CD4-positive, alpha-beta T cell treated with Interleukin-17A for 1 hour (primary cell): ENCODE measurements around the gene MAGEA9.
"Not testable (repeated sequence)": the region's sequence is repeated elsewhere in the genome, so short reads cannot be mapped to it uniquely, and the experiment has no call there.

Experiments used
- DNase-seq: peaks from one replicate; pipeline ENCODE4 v3.0.0-alpha.2; 2020

Gene MAGEA9, protein sequence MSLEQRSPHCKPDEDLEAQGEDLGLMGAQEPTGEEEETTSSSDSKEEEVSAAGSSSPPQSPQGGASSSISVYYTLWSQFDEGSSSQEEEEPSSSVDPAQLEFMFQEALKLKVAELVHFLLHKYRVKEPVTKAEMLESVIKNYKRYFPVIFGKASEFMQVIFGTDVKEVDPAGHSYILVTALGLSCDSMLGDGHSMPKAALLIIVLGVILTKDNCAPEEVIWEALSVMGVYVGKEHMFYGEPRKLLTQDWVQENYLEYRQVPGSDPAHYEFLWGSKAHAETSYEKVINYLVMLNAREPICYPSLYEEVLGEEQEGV

DNA sequence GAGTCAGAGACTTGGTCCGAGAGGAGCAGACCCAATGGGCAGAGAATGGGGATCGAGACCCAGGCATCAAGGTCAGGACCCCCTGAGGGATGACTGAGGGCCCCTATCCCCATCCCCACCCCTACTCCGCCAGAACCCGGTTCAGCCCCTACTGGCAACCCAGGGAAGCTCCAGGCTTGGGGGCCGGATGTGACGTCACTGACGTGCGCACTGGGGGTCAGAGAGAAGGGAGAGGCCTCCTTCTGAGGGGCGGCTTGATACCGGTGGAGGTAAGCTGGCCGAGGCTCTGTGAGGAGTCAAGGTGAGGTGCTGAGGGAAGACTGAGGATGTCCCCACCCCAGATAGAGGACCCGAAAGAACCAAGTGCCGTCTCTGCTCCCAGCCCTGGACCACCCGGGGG is at the start of gene MAGEA9:
MAGEA9 (plus strand) TSS at position 204 of the 400 bp plus-strand sequence. CDS start 4,281 bp downstream, outside the sequence.
- DNase-seq = not testable (repeated sequence)

DNA sequence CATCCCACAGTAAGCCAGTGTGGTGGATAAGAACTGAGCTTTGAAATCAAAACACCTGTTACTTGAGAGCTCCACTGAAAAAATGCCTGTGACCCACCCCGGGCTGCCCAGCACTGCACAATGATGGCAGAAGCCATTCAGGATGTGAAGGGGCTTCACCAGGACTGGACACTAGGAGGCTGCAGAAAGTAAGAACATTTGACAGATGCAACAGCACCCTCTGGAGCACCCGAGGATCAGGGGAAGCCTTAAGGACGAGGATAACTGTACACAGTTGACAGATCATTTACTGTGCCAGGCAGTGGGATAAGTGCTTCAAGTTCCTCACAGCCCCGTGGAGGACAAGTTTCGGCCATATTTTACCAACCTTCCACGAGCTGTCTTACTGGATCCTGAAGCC is 39.5 kb upstream of the MAGEA9 start:
- not testable (repeated sequence) for DNase-seq

DNA sequence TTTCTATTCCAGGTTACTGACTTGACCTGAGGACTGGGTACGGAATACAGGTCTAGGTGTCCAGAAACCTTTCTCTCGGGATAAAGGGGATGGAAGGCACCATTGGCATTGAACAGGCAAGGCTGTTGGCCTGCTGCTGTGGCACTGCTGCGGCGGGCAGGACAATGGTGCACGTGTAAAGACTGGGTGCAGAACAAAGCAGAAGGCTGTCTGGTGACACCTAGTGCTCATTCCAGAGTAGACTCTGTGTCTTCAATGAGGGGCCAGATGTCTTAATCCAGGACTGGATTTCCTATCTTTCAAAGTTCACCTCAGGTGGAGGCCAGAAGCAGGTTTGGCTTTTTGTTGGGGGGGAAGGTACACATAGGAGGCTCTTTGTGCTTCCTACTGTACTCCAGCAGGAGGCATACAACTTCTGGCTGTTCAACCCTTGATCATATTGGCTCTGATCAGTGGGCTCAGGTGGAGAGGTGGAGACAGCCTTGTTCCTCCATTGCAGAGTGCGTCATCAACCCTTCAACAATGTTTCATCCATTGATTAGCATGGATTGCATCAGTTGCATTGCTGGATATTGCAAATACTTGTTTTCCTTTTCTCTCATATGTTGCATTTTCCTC is 35.2 kb upstream of the MAGEA9 start:
- DNase-seq = not testable (repeated sequence)

DNA sequence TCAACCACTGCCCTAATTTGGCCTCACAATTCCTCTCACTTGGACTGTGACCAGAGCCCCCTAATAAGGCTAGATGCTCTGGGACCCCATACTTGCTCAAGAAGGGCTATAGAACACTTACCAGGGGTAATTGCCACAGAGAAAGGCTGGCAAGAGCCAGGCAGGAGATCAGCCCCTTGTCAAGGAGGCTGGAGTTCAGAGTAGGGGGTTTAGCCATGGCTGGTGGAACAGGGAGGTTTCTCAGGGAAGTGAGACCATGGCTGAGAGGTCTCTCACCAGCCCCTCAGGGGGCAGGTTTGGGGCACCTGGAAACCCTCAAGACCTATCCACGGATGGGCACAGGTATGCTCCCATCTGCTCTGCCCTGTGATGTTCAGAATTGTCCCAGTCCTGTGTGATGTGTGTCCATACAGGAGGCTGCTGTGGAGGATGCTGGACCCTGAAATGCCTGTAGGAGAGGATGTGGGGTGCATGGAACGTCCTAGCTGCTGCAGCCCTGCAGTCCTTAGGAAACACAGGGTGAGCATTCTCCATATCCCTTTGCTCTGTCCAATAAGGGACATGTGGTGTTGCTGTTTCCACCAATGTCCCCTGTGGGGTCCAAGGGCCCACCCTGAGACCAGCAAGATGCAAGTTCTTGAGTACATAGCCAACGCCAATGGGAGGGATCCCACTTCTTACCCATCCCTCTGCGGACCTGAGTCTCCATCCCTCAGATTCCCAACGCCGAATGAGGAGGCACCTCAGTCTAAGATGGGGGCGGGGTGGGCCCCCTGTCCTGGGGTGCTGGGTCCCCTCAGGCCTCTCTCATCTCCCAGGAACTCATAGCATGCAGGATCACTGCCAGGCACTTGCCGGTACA is 24.3 kb upstream of the MAGEA9 start:
- no peak for DNase-seq

DNA sequence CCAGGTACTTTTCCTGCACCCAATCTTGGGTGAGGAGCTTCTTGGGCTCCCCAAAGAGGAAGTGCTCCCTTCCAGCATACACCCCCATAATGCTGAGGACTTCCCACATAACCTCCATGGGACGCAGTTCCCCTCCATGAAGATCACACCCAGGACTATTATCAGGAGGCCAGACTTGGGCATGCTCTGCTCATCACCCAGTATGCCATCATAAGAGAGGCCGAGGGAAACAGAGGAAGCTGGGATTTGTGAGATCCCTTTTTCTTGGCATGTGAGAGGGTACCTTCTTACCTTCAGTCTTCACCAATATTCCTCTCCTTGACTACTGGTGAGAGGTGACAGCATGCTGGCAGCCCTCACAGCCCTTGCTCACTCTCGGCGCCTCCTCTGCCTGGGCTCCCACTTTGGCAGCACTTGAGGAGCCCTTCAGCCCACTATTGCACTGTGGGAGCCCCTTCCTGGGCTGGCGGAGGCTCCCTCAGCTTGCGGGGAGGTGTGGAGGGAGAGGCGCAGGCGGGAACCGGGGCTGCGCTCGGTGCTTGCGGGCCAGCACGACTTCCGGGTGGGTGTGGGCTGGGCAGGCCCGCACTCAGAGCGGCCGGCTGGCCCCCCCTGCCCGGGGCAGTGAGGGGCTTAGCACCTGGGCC is 23.5 kb upstream of the MAGEA9 start:
- no peak for DNase-seq

DNA sequence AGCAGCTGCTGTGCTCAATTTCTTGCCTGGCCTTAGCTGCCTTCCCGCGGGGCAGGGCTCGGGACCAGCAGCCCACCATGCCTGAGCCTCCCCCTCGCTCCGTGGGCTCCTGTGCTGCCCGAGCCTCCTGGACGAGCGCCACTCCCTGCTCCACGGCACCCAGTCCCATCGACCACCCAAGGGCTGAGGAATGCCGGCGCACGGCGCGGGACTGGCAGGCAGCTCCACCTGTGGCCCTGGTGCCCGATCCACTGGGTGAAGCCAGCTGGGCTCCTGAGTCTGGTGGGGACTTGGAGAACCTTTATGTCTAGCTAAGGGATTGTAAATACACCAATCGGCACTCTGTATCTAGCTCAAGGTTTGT is 23.0 kb upstream of the MAGEA9 start:
- not testable (repeated sequence) for DNase-seq

DNA sequence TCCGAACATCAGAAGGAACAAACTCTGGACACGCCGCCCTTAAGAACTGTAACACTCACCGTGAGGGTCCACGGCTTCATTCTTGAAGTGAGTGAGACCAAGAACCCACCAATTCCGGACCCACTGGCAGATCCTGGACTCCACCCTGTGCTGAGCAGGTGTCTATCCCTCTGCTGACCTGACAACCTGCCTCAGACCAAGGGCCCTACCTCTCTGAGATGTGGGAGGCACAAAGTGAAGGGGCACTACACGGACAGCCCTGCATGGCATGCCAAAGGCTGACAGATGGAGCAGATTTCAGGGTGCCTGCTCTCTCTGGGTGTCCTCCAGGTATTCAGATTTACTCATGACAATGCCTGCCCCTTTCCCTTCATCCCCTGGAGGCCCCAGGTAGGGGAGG is 21.9 kb upstream of the MAGEA9 start:
- DNase-seq = no peak

DNA sequence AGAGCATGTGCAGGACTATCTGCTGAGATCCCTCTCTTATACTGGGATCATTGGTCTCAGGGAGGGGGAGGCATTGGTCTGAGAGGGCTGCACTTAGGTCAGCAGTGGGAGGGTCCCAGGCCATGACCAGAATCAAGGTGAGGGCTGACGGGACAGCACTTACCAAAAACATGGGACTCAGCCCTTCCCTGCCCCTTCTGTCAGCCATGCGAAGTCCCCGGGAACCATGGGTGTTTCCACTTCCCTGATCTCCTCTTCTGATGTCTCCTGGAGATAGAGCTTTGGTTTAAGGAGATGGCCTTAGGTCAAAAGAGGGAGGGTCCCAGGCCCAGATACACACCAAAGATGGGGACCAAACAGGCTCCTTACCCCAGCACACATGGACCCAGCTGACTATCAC is 20.8 kb upstream of the MAGEA9 start:
- DNase-seq = no peak

DNA sequence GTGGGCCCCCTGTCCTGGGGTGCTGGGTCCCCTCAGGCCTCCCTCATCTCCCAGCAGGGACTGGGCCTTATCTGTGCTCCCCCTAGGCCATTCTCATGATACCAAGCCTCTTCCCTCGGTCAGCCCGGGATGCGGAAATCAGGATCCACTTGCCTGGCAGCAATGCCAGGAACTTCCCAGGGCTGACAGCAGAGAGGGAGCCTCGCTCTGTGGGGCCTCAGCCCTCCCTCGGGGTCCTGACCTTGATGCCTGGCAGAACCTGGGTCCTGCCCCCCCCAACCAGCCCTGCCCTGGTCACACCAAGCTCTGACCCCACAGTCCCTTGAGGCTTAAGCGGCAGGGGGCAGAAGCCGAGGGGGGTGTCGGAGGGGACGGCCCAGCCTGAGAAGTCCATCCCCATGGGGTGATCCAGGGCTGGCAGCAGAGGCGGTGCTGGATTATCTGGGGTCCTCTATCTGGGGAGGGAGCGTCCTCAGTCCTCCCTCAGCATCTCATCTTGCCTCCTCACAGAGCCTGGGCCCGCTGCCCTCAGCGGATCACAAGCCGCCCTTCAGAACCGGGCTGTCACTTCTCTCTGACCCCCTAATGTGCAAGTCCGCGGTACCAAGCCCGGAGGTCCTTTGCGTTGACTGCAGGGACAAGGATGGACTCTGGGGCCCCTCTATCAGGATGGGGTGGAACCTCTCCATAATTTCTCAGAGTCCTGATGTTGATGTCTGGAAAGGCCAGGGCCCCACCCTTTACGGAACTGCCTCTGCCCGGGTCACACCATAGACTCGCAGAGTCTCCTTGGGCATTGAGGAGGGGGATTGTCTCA is 19.7 kb upstream of the MAGEA9 start:
- DNase-seq = not testable (repeated sequence)

DNA sequence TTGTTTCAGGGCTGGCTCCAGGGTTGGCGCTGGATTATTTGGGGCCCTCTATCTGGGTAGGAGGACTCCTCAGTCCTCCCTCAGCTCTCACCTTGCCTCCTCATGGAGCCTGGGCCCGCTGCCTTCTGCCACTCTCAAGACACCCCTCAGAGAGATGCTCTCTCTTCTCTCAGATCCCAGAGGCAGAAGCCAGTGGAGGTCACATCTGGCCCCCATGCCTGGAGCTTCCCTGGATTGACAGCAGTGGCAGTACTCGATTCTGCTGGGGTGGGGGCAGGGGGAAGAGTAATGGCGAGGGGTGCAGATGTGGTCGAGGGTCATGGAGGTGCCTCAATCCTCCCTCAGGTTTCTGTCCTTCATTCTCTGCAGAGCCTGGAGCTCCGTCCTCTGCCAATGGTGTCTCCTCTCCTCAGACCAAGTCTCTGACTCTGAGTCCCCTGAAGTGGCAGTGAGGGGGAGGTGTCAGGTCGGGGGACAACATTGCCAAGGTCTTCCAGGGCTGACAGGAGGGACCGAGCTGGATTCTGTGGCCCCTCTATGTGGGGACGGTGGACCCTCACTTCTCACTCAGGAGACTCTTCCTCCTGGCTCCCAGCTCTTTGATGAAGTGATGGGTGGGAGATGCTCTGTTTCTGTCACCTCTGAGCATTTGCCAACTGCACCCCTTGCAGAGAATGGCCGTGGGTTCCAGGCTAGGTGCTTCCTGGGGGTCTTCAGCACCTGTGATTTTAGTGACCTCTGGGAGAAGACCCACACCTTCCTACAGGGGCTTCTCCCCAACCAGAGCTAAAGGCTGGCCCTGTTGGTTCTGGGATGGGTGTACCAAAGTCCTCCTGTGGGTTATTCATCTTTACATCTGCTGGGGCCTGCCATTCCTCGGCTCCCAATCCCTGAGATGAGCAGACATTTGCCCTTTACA is 18.8 kb upstream of the MAGEA9 start:
- no peak for DNase-seq

DNA sequence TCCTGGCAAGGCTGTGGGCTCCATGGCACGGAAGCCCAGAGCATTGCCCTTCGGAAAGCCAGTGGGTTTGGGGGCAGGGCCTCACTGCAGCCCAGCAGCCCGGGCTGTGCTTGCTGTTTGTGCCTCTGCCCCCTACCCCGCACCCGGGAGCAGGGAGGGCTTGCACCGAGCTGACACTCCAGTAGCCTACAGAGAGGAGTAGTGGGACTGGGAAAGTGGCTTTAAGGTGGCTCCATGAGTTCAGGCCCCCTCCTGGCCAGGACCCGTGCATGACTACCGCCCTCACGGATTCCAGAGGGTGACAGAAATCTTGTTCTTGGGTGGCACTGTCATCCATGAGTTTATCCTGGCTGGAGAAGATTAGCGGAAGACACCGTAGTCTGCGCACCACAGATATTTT is 11.4 kb upstream of the MAGEA9 start:
- not testable (repeated sequence) for DNase-seq

DNA sequence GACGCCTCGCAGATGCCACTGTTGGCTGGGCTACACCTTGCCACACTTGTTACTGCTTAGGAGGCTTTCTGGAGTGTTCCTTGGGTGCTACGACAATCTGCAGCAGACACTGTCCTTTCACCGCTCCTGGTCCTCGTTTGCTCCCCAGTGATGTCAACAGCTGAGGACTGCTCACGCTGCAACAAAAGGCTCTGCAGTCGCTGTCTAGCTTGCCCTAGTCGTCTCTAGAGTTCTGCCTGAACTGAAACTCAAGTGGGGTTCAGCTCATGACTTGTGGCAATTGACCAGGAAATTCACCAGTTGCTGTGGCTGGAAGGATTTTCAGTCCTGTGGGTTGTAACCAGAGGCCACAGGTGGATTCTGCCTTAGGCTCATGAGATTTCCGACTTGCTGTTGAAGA is 8.7 kb upstream of the MAGEA9 start:
- not testable (repeated sequence) for DNase-seq

DNA sequence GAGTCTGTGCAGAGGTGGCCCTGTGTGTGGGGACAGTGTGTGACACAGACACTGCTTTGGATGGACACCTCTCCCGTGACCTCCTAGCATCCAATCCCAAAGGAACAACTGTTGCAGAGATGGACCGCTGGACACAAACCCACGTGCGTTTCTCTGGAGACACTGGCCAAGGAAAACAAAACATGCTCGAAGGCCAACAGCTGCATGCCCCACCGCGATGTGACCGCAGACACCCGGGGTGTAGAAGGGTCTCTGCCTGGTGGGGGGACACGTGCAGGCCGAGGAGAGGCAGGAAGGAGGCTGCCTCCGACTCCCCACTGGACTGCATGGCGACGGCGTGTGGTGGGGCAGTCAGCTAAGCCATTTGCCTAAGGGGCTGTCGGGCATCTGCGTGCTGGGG is 8.0 kb upstream of the MAGEA9 start, which contains the start of gene HSFX1:
HSFX1 (plus strand) TSS at position 301 of the 400 bp plus-strand sequence. CDS start 614 bp downstream, outside the sequence.
- DNase-seq = not testable (repeated sequence)

DNA sequence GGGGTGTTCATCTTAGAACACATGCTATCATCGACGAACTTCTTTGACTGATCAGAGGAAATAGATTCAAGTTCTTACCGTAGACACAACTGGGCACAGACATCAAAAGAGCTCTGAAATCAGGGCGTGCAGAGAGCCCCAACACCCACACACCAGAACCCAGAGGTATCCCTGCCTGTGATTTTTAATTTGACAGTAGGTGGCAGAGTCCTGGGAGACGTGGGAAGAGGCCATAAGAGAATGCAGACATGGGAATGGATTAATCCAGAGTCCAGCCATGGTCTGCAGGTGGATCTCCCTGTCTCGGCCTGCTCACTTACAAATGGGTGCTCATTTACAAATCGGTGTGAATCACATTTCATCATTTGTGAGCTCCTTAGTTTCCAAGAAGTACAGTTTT is 3.7 kb upstream of the MAGEA9 start:
- not testable (repeated sequence) for DNase-seq

DNA sequence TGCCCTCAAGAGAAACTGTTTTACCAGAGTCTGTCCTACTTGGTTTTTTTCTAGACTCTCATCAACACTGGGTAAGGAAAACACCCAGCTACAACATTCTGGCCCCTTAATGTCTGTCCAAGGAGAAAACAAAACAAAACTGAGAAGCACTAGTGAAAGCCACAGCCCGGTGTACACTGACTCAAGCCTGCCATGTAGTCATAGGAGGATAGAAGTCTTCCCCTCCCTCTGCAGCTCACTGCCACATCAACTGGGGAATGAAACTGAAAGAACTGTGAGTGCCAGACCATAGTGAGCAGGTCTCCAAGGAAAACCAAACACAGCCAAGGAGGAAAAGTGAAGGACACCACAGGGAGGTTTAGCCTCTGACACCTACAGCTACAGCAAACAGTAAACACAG is 13.8 kb downstream of the MAGEA9 start:
- not testable (repeated sequence) for DNase-seq

DNA sequence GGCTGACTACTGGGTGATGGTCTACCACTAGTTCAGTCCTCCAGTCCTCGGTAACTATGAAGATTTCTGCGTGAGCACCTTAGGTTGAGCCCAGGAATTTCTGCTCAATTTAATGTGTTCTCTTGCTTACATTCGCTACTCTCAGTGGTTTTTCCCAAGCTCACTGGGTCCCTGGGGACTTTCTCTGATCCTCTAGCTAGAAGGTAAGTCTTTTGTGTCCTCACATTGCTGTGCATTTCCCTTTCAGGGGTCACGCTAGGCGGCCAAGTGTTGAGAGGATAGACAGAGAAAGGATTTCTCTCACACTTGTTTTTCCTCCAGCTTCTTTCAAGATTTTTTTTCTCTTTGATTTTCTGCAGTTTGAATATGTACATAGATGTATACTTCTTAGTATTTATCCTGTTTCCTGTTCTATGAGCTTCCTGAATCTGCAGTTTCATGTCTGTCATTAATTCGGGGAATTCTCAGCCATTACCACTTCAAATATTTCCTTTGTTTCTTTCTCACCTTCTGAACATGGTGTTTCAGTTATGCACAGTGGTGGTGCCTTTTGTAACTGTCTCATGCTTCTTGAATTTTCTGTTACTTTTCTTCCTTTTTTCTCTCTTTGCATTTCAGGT is 17.5 kb downstream of the MAGEA9 start:
- DNase-seq = no peak

DNA sequence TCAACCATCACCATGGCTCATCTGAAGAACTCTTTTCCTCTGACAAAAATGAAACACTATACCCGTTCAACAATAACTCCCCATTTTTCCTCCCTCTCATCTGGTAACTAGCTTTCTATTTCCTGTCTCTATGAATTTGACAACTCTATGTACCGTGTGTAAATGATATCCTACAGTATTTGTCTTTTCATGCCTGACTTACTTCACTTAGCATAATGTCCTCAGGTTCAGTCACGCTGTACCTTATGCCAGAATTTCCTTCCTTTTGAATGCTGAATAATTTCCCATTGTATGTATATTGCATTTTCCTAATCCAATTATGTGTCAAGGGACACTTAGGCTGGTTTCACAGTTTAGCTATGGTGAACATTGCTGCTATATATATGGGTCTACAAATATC is 18.2 kb downstream of the MAGEA9 start:
- DNase-seq = no peak

DNA sequence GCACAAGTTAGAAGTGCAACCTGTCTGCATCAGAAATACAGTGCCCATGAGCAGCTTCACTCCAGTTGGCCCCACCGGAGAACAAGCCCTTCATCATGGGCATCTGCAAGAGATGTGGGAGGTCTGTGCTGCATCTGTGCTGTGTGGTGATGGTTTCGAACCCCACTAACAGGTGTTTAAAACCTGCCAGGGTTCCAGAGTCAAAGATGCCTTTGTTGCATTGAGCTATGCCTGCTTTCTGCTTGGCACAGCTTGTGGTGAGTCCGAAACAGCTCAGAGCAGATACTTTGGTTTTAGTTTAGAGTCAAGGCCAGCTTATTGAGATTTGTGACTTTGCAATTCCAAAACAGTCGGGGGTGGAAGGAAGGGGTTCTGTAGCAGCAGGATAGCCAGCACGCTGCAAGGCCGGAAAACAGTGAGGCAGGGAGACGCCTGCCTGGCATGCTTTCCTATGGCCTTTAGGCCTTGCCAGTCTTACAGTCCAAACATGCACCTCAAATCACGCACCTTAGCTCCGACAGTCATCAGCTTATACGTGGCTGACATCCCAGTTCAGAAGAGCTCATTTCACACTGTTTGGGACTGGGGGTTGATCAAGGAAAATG is 21.8 kb downstream of the MAGEA9 start:
- DNase-seq = no peak

DNA sequence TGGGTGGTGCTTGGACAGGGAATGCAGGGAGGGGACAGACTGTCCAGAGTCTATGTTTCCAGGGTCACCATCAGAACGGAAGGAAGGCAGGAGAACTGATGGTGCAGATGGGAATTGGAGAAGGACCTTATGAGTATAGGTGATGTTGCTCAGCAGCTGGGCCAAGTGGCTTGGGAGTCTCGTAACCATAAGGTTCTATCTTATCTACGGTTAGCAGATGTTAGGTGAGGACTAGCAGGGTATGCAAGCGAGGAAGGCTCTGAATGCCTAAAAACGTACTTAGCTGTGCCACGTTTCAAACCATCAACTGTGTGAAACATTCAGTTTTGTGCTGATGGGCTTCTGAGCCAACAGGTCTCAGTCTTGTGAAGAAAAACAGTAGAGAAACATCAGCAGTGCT is 22.4 kb downstream of the MAGEA9 start:
- DNase-seq = no peak
